HepG2 (cell line): ENCODE measurements around the gene PEMT. TPM values are rescaled to one million over a fixed set of nuclear protein-coding genes. Genes with fewer than 3 reads are reported as not detected.

Experiments used
- ATAC-seq: fragments of 200-7000 bp; cut with Tn5 transposase; 3 replicates; pipeline ENCODE4 v1.9.1; 2020; ENCODE audit warnings: mild to moderate bottlenecking, moderate library complexity
- BruUV-seq: library from RNA; stranded (reverse); fragments of 400-500 nt; replicated peaks from 2 replicates; lab custom pipeline; 2021; lab: Mats Ljungman, UMichigan
- CTCF ChIA-PET: fragments of 300-600 bp; formaldehyde crosslinking; extraction: SDS; loops from one replicate; lab custom pipeline; 2021; ENCODE audit warnings: low total read pairs, inconsistent platforms, low intra/inter-chr PET ratio; lab: Yijun Ruan, JAX
- POLR2A ChIA-PET: fragments of 350-600 bp; sonication (Branson Sonifier 250); formaldehyde crosslinking; loops from one replicate; lab custom pipeline; 2020; ENCODE audit warnings: antibody characterized with exemption, inconsistent platforms; lab: Yijun Ruan, JAX
- DNase-seq: peaks from one replicate; pipeline ENCODE4 v3.0.0-alpha.2; 2015; ENCODE audit warnings: low spot score
- FAIRE-seq: peaks from 3 replicates; lab custom pipeline; 2011; peaks lifted over from hg19 to GRCh38; lab: Jason Lieb, UNC
- H2AFZ ChIP-seq: one replicate; pipeline ENCODE4 v1.6.1; 2011; ENCODE audit warnings: low read length, inconsistent platforms
- H3K27ac ChIP-seq: fragments of 300-600 bp; 3 replicates; pipeline ENCODE4 v1.8.0; 2011; ENCODE audit warnings: mixed run types, mild to moderate bottlenecking, mixed read lengths, low read length, inconsistent platforms; ENCODE audit not compliant: insufficient read depth; ENCODE audit errors: extremely low read length
- H3K27me3 ChIP-seq, 2 experiments: fragments of 200-600 bp in 1 of 2; 2 replicates in 1 of 2; 3 replicates in 1 of 2; pipeline versions ENCODE4 v1.6.0 to v1.8.0; 2011; ENCODE audit warnings: low read length in 2 of 2, mild to moderate bottlenecking in 2 of 2, moderate library complexity in 2 of 2, inconsistent platforms in 1 of 2; ENCODE audit not compliant: insufficient read depth in 2 of 2, control insufficient read depth in 1 of 2
- H3K36me3 ChIP-seq, 2 experiments: fragments of 200-600 bp in 1 of 2; replicated peaks in 1 of 2; 2 replicates in 1 of 2; 3 replicates in 1 of 2; pipeline versions ENCODE4 v1.5.1 to v1.8.0; 2011; ENCODE audit warnings: low read length in 2 of 2, inconsistent platforms in 1 of 2; ENCODE audit not compliant: insufficient read depth in 2 of 2, control insufficient read depth in 1 of 2
- H3K4me1 ChIP-seq: 2 replicates; pipeline ENCODE4 v1.5.1; 2012; ENCODE audit warnings: low read length, inconsistent platforms; ENCODE audit not compliant: insufficient read depth
- H3K4me2 ChIP-seq: 2 replicates; pipeline ENCODE4 v1.6.0; 2011; ENCODE audit warnings: low read depth, low read length, inconsistent platforms
- H3K4me3 ChIP-seq, 3 experiments: fragments of 200-600 bp in 1 of 3; sonication (generic), shearing (Covaris generic) in 1 of 3; replicated peaks in 1 of 3; 2 replicates each; pipeline ENCODE4 v1.5.1; 2011 to 2016; ENCODE audit warnings: low read length in 3 of 3, inconsistent platforms in 2 of 3, low read depth in 2 of 3, mild to moderate bottlenecking in 2 of 3, control low read depth in 1 of 3, mixed read lengths in 1 of 3; ENCODE audit not compliant: insufficient read depth in 1 of 3
- H3K79me2 ChIP-seq: one replicate; pipeline ENCODE4 v1.6.1; 2011; ENCODE audit warnings: low read length, inconsistent platforms; ENCODE audit not compliant: insufficient read depth
- H3K9ac ChIP-seq: 2 replicates; pipeline ENCODE4 v1.6.0; 2011; ENCODE audit warnings: mild to moderate bottlenecking, low read depth, low read length, inconsistent platforms; ENCODE audit not compliant: insufficient read depth
- H3K9me3 ChIP-seq: 2 replicates; pipeline ENCODE4 v1.5.1; 2012; ENCODE audit warnings: mild to moderate bottlenecking, low read length
- H4K20me1 ChIP-seq: 2 replicates; pipeline ENCODE4 v1.6.0; 2011; ENCODE audit warnings: inconsistent platforms, mild to moderate bottlenecking, low read length, moderate library complexity; ENCODE audit not compliant: insufficient read depth
- GLI4 ChIP-seq: sonication (generic); formaldehyde crosslinking; IDR thresholded peaks from 2 replicates; pipeline ENCODE4 v1.5.1; 2020; ENCODE audit warnings: missing genetic modification reagents, mild to moderate bottlenecking, moderate library complexity, borderline replicate concordance
- MBNL3 ChIP-seq: fragments of 250-450 bp; sonication (Bioruptor Pico); conservative IDR thresholded peaks from 2 replicates; pipeline ENCODE4 v1.8.0; 2022; ENCODE audit warnings: mild to moderate bottlenecking, inconsistent platforms
- PCBP1 ChIP-seq: fragments of 200-400 bp; formaldehyde crosslinking; IDR thresholded peaks from 2 replicates; pipeline ENCODE4 v1.6.1; 2017; ENCODE audit warnings: mild to moderate bottlenecking, low read depth, low read length, borderline replicate concordance
- POLR2AphosphoS5 ChIP-seq: IDR thresholded peaks from 2 replicates; pipeline ENCODE4 v1.6.1; 2012; ENCODE audit warnings: low read depth, low read length
- RBAK ChIP-seq: sonication (generic); formaldehyde crosslinking; IDR thresholded peaks from 2 replicates; pipeline ENCODE4 v1.5.1; 2020; ENCODE audit warnings: mild to moderate bottlenecking, missing genetic modification reagents
- REXO4 ChIP-seq: sonication (generic); formaldehyde crosslinking; IDR thresholded peaks from 2 replicates; pipeline ENCODE4 v1.8.0; 2022; ENCODE audit warnings: missing genetic modification reagents, mild to moderate bottlenecking, borderline replicate concordance
- SOX13 ChIP-seq, 3 experiments: fragments of 450-650 bp in 1 of 3; sonication (generic) in 1 of 3; formaldehyde crosslinking in 1 of 3; IDR thresholded peaks in 2 of 3; conservative IDR thresholded peaks in 1 of 3; 2 replicates each; pipeline versions ENCODE4 v1.5.0 to v1.6.1; 2016 to 2020; ENCODE audit warnings: antibody characterized with exemption in 1 of 3, mild to moderate bottlenecking in 1 of 3, missing compliant biosample characterization in 1 of 3, missing genetic modification reagents in 1 of 3, moderate library complexity in 1 of 3
- U2AF1 ChIP-seq: fragments of 200-400 bp; formaldehyde crosslinking; optimal IDR thresholded peaks from 2 replicates; pipeline ENCODE3; 2017; ENCODE audit warnings: mild to moderate bottlenecking, low read depth, low read length
- ZNF260 ChIP-seq: sonication (generic); formaldehyde crosslinking; IDR thresholded peaks from 2 replicates; pipeline ENCODE4 v1.4.0; 2020; ENCODE audit warnings: missing genetic modification reagents, low read depth, mild to moderate bottlenecking, borderline replicate concordance
- ZNF335 ChIP-seq: sonication (generic); formaldehyde crosslinking; IDR thresholded peaks from 2 replicates; pipeline ENCODE4 v1.4.0; 2020; ENCODE audit warnings: missing genetic modification reagents
- ZNF674 ChIP-seq: sonication (generic); formaldehyde crosslinking; IDR thresholded peaks from 2 replicates; pipeline ENCODE4 v1.5.0; 2020; ENCODE audit warnings: low read depth, mild to moderate bottlenecking, missing genetic modification reagents
- WGBS: methylation state at CpG from one replicate; pipeline ENCODE4 v1.1.6; 2017; ENCODE audit warnings: low lambda C conversion rate; 5-methylcytosine and 5-hydroxymethylcytosine counted together
- in situ Hi-C: cut with HindIII; loops from 2 replicates; pipeline ENCODE4 v1.10.0; 2017; ENCODE audit warnings: low pct_unique_long_range_greater_than_20kb; ENCODE audit not compliant: extremely low pct_ligation_motif_present
- intact Hi-C: fragments of 100-400 bp; cut with micrococcal nuclease; formaldehyde crosslinking; loops from one replicate; pipeline ENCODE4 v1.10.0; 2022; ENCODE audit not compliant: unreplicated experiment
- polyA plus RNA-seq, 8 experiments: library from polyadenylated mRNA; depleted of rRNA in 3 of 8; stranded (reverse) in 7 of 8; unstranded in 1 of 8; fragments of >200 nt; fragmentation: Illumina TruSeq in 4 of 8; extraction: Trizol in 4 of 8; gene quantifications; 2 replicates each; pipeline versions ENCODE4 v1.2.1 to v1.2.3, GENCODE V29; 2011 to 2016; ENCODE audit warnings: low read depth in 4 of 8, missing spikeins in 1 of 8, mixed read lengths in 1 of 8; ENCODE audit not compliant: insufficient read depth in 1 of 8
- total RNA-seq, 5 experiments: library from RNA; depleted of rRNA; stranded (reverse); fragments of >200 nt; fragmentation: Illumina TruSeq; extraction: Trizol; gene quantifications; 2 replicates each; pipeline ENCODE4 v1.2.3, GENCODE V29; 2016; ENCODE audit warnings: low read depth in 1 of 5
- TF ChIP-seq, protein P1 (sequence below): sonication (generic); formaldehyde crosslinking; IDR thresholded peaks from 2 replicates; pipeline ENCODE4 v1.5.1; 2020; ENCODE audit warnings: mild to moderate bottlenecking, missing genetic modification reagents
- TF ChIP-seq, protein P2 (sequence below): sonication (generic); formaldehyde crosslinking; conservative IDR thresholded peaks from 2 replicates; pipeline ENCODE4 v1.4.0; 2020; ENCODE audit warnings: missing genetic modification reagents
- TF ChIP-seq, protein P3 (sequence below): sonication (generic); formaldehyde crosslinking; IDR thresholded peaks from 2 replicates; pipeline ENCODE4 v1.5.1; 2020; ENCODE audit warnings: mild to moderate bottlenecking, missing genetic modification reagents, borderline replicate concordance
- TF ChIP-seq, protein P4 (sequence below): conservative IDR thresholded peaks from 2 replicates; pipeline ENCODE4 v1.6.1; 2018; ENCODE audit warnings: missing genetic modification reagents
- TF ChIP-seq, protein P5 (sequence below): sonication (generic); formaldehyde crosslinking; IDR thresholded peaks from 2 replicates; pipeline ENCODE4 v1.4.0; 2020; ENCODE audit warnings: low read depth, mild to moderate bottlenecking, missing genetic modification reagents

Gene PEMT
- total and polyA plus RNA-seq, 2 of the 13 experiments (the other 11 are each of a cell fraction or from before 2014, with no cell fraction given) = 31.7 to 43.6 TPM

DNA sequence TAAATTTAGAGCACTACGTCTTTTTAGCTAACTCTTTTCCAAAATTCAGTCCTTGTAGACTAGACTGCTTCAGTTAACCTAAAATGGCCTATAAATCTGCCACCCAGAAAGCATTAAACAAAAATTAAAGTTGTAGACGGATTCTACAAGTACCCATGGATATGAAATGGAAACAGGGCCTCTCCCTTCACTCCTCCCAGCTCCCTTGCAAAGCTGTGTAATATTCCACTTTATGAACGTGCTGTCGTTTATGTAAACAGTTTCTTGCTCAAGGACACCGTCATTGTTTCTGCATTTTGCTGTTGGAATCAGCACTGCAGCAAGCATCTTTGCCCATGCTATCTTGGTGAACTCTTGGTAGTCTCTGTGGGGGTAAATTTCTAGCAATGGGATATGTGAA, 109.6 kb downstream of the PEMT start:
- WGBS = 80% methylated on average over 5 of the region's 5 CpGs
- H3K4me3 ChIP-seq = no peak overlapping the region
- no peak for DNase-seq
- peaks cover 14 to 41% of the 10 kb centered on the region in 2 experiments; a peak in 4 of 5 replicates for H3K36me3 ChIP-seq
- no peaks in the 10 kb centered on the region for H3K9me3 ChIP-seq
- H3K4me2 ChIP-seq = no peak overlapping the region
- H4K20me1 ChIP-seq = 0 out of 2 replicates have a peak, but pooled peaks cover 2% of the 10 kb centered on the region
- peaks cover 49% of the 10 kb centered on the region for H3K4me1 ChIP-seq
- H3K27me3 ChIP-seq = peaks cover 0 to 5% of the 10 kb centered on the region in 2 experiments; a peak in 1 of 5 replicates
- no peak for FAIRE-seq
- no peak overlapping the region for H3K9ac ChIP-seq
- in situ Hi-C loops (no loop called here), intact Hi-C loops (no loop called here)
- ChIA-PET POLR2A (interaction anchor here (0.5 to 1.4 kb wide), 3 partner anchors 20 to 35 kb away, joined by 3 to 5 read pairs (median 4); no protein-coding TSS in a partner anchor), CTCF (no interaction called here)
- no peak overlapping the region for H2AFZ ChIP-seq
- BruUV-seq = no TSS peak
- H3K27ac ChIP-seq = no peak overlapping the region
- peaks cover 73% of the 10 kb centered on the region for H3K79me2 ChIP-seq
- TF ChIP-seq, protein P1, sequence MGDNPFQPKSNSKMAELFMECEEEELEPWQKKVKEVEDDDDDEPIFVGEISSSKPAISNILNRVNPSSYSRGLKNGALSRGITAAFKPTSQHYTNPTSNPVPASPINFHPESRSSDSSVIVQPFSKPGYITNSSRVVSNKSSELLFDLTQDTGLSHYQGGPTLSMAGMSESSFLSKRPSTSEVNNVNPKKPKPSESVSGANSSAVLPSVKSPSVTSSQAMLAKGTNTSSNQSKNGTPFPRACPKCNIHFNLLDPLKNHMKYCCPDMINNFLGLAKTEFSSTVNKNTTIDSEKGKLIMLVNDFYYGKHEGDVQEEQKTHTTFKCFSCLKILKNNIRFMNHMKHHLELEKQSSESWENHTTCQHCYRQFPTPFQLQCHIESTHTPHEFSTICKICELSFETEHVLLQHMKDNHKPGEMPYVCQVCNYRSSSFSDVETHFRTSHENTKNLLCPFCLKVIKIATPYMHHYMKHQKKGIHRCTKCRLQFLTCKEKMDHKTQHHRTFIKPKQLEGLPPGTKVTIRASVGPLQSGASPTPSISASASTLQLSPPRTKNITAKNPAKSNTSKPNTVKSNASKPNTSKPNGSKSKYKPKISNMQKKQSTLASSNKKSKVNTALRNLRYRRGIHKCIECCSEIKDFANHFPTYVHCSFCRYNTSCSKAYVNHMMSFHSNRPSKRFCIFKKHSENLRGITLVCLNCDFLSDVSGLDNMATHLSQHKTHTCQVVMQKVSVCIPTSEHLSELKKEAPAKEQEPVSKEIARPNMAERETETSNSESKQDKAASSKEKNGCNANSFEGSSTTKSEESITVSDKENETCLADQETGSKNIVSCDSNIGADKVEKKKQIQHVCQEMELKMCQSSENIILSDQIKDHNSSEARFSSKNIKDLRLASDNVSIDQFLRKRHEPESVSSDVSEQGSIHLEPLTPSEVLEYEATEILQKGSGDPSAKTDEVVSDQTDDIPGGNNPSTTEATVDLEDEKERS = no peak
- TF ChIP-seq GLI4 (no peak), PCBP1 (no peak), MBNL3 (CRISPR knock-in tag) (no peak), U2AF1 (no peak), SOX13 (IDR thresholded peaks at IDR 0.05) (no peak), SOX13 (CRISPR knock-in tag; conservative IDR thresholded peaks at IDR 0.05 in 1 of 2, IDR thresholded peaks at IDR 0.05 in 1 of 2) (0 out of 4 replicates have a peak, but pooled peaks of 1 of the 2 experiments have one; percentile 16), REXO4 (CRISPR knock-in tag) (no peak), ZNF260 (CRISPR knock-in tag) (0 out of 2 replicates have a peak, but pooled peaks have one; percentile 93), ZNF335 (CRISPR knock-in tag) (no peak), RBAK (CRISPR knock-in tag) (no peak), ZNF674 (no peak), POLR2AphosphoS5 (no peak)
- TF ChIP-seq, protein P2, sequence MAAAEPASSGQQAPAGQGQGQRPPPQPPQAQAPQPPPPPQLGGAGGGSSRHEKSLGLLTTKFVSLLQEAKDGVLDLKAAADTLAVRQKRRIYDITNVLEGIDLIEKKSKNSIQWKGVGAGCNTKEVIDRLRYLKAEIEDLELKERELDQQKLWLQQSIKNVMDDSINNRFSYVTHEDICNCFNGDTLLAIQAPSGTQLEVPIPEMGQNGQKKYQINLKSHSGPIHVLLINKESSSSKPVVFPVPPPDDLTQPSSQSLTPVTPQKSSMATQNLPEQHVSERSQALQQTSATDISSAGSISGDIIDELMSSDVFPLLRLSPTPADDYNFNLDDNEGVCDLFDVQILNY (CRISPR knock-in tag) = no peak
- TF ChIP-seq, protein P3, sequence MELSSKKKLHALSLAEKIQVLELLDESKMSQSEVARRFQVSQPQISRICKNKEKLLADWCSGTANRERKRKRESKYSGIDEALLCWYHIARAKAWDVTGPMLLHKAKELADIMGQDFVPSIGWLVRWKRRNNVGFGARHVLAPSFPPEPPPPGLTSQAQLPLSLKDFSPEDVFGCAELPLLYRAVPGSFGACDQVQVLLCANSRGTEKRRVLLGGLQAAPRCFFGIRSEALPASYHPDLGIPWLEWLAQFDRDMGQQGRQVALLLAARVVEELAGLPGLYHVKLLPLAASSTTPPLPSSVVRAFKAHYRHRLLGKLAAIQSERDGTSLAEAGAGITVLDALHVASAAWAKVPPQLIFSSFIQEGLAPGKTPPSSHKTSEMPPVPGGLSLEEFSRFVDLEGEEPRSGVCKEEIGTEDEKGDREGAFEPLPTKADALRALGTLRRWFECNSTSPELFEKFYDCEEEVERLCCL (CRISPR knock-in tag) = no peak
- TF ChIP-seq, protein P4, sequence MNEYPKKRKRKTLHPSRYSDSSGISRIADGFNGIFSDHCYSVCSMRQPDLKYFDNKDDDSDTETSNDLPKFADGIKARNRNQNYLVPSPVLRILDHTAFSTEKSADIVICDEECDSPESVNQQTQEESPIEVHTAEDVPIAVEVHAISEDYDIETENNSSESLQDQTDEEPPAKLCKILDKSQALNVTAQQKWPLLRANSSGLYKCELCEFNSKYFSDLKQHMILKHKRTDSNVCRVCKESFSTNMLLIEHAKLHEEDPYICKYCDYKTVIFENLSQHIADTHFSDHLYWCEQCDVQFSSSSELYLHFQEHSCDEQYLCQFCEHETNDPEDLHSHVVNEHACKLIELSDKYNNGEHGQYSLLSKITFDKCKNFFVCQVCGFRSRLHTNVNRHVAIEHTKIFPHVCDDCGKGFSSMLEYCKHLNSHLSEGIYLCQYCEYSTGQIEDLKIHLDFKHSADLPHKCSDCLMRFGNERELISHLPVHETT (CRISPR knock-in tag) = no peak
- TF ChIP-seq, protein P5, sequence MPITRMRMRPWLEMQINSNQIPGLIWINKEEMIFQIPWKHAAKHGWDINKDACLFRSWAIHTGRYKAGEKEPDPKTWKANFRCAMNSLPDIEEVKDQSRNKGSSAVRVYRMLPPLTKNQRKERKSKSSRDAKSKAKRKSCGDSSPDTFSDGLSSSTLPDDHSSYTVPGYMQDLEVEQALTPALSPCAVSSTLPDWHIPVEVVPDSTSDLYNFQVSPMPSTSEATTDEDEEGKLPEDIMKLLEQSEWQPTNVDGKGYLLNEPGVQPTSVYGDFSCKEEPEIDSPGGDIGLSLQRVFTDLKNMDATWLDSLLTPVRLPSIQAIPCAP (CRISPR knock-in tag) = no peak
- TF ChIP-seq, all 625 proteins: peak for 2
- ATAC-seq = no peak
